T-cell (primary cell): ENCODE data around the gene DUOX1. TPM values are rescaled to one million over a fixed set of nuclear protein-coding genes. Genes with fewer than 3 reads are reported as not detected.

Experiments
- ATAC-seq, 4 experiments: fragments of 200-7000 bp in 3 of 4; fragments of 150-1000 bp in 1 of 4; cut with Tn5 transposase; replicated peaks in 1 of 4; 1 replicate in 3 of 4; 2 replicates in 1 of 4; pipeline ENCODE4 v1.10.0; 2021; ENCODE audit warnings: moderate library complexity in 3 of 4, mild to moderate bottlenecking in 2 of 4, moderate number of reproducible peaks in 1 of 4
- CTCF ChIA-PET, 2 donors: fragments of 300-600 bp; sonication (Branson Sonifier 250); formaldehyde crosslinking; loops; one replicate each; lab custom pipeline; 2022; ENCODE audit warnings: antibody characterized with exemption in 2 of 2; lab: Charles Lee
- POLR2A ChIA-PET, 2 donors: fragments of 300-600 bp; sonication (Branson Sonifier 250); formaldehyde crosslinking; loops; one replicate each; lab custom pipeline; 2022; ENCODE audit warnings: antibody characterized with exemption in 2 of 2; lab: Charles Lee
- DNase-seq, 35 experiments: peaks; one replicate each; pipeline versions ENCODE4 v3.0.0 to v3.0.0-alpha.2; 2013 to 2023
- H3K27ac ChIP-seq: one replicate; pipeline ENCODE4 v1.5.1; 2013; ENCODE audit warnings: low read length
- H3K27me3 ChIP-seq, 2 experiments: replicated peaks in 1 of 2; 1 replicate in 1 of 2; 2 replicates in 1 of 2; pipeline versions ENCODE4 v1.6.1 to v1.7.0; 2013; ENCODE audit warnings: low read length in 1 of 2, mixed read lengths in 1 of 2; ENCODE audit not compliant: control insufficient read depth in 2 of 2, insufficient read depth in 2 of 2; ENCODE audit errors: extremely low read depth in 1 of 2
- H3K36me3 ChIP-seq, 2 donors: 1 replicate in 1 of 2; 2 replicates in 1 of 2; pipeline versions ENCODE4 v1.6.1 to v1.7.0; 2013; ENCODE audit warnings: low read length in 1 of 2; ENCODE audit not compliant: control insufficient read depth in 2 of 2, insufficient read depth in 1 of 2; ENCODE audit errors: extremely low read depth in 1 of 2
- H3K4me1 ChIP-seq, 2 experiments: 1 replicate in 1 of 2; 2 replicates in 1 of 2; pipeline versions ENCODE4 v1.6.1 to v1.7.0; 2013; ENCODE audit warnings: low read length in 2 of 2, mixed read lengths in 1 of 2; ENCODE audit not compliant: insufficient read depth in 2 of 2, control insufficient read depth in 1 of 2; ENCODE audit errors: extremely low read depth in 1 of 2
- H3K4me3 ChIP-seq, 2 donors: 1 replicate in 1 of 2; 2 replicates in 1 of 2; pipeline versions ENCODE4 v1.5.1 to v1.7.0; 2013; ENCODE audit warnings: mild to moderate bottlenecking in 2 of 2, low read length in 1 of 2, moderate library complexity in 1 of 2; ENCODE audit not compliant: control insufficient read depth in 1 of 2; ENCODE audit errors: extremely low read depth in 1 of 2
- H3K9me3 ChIP-seq: 2 replicates; pipeline ENCODE4 v1.7.0; 2013
- H3K27ac Mint-ChIP-seq, 2 donors: one replicate each; pipeline ENCODE4 v1.8.0; 2020 to 2021; ENCODE audit warnings: mild to moderate bottlenecking in 2 of 2, mixed read lengths in 2 of 2
- H3K27me3 Mint-ChIP-seq, 2 donors: one replicate each; pipeline ENCODE4 v1.8.0; 2021 to 2022; ENCODE audit warnings: mixed read lengths in 2 of 2
- H3K36me3 Mint-ChIP-seq: one replicate; pipeline ENCODE4 v1.8.0; 2021; ENCODE audit warnings: mixed read lengths
- H3K4me1 Mint-ChIP-seq, 3 donors: one replicate each; pipeline ENCODE4 v1.8.0; 2020 to 2022; ENCODE audit warnings: mixed read lengths in 3 of 3, mild to moderate bottlenecking in 1 of 3
- H3K4me3 Mint-ChIP-seq, 3 donors: one replicate each; pipeline ENCODE4 v1.8.0; 2020 to 2022; ENCODE audit warnings: mild to moderate bottlenecking in 3 of 3, mixed read lengths in 3 of 3, moderate library complexity in 3 of 3
- H3K9me3 Mint-ChIP-seq, 3 donors: one replicate each; pipeline ENCODE4 v1.8.0; 2020 to 2022; ENCODE audit warnings: mixed read lengths in 3 of 3
- WGBS: methylation state at CpG from one replicate; pipeline ENCODE4 v1.1.5; 2013; ENCODE audit warnings: missing lambda C conversion rate; ENCODE audit not compliant: insufficient coverage; 5-methylcytosine and 5-hydroxymethylcytosine counted together
- total RNA-seq, 35 experiments: library from RNA in 6 of 35; stranded (reverse) in 6 of 35; fragments of 120-200 nt in 1 of 35; gene quantifications; one replicate each; pipeline versions ENCODE4 v1.2.1 to v1.2.4 and lab custom pipeline; 2013 to 2026

DUOX1 gene
- total RNA-seq, 5 donors from 2014 or later (not counting 1 experiment from before 2014, with no cell fraction given) = 0.21 to 0.67 (median 0.34) TPM; not detected in 1

GRCh38 chr15:45148076-45149059, 18.6 kb downstream of the DUOX1 start:
- no peak overlapping the region for H3K27ac Mint-ChIP-seq
- H3K9me3 Mint-ChIP-seq = no peaks in the 10 kb centered on the region
- ATAC-seq (no peak), DNase-seq (no peak)
- WGBS = 98% methylated on average over 8 of the region's 12 CpGs
- CTCF ChIA-PET = interaction anchor here in 1 of 2 donors (0.7 kb wide), 1 partner anchor 22 kb away, joined by 5 read pairs; no protein-coding TSS in a partner anchor
- no peaks in the 10 kb centered on the region for H3K4me1 Mint-ChIP-seq
- Histone ChIP-seq H3K27ac (no peak overlapping the region), H3K27me3 (no peaks in the 10 kb centered on the region), H3K36me3 (peaks cover 0 to 4% of the 10 kb centered on the region in 2 donors), H3K9me3 (no peaks in the 10 kb centered on the region), H3K4me1 (no peaks in the 10 kb centered on the region), H3K4me3 (no peak overlapping the region)
- POLR2A ChIA-PET = no interaction called here
- H3K36me3 Mint-ChIP-seq = peaks cover 11% of the 10 kb centered on the region
- no peaks in the 10 kb centered on the region for H3K27me3 Mint-ChIP-seq
- no peak overlapping the region for H3K4me3 Mint-ChIP-seq

- no peaks in the 10 kb centered on the region for H3K4me1 ChIP-seq
- Mint-ChIP-seq H3K36me3 (peaks cover 11% of the 10 kb centered on the region), H3K9me3 (no peaks in the 10 kb centered on the region), H3K27me3 (no peaks in the 10 kb centered on the region), H3K4me3 (no peak overlapping the region), H3K4me1 (no peaks in the 10 kb centered on the region), H3K27ac (no peak overlapping the region)
- no peak overlapping the region for H3K4me3 ChIP-seq
- CTCF ChIA-PET = interaction anchor here in 1 of 2 donors (0.7 to 0.9 kb wide), 2 partner anchors 12 to 22 kb away, joined by 3 to 5 read pairs; no protein-coding TSS in a partner anchor
- peaks cover 0 to 4% of the 10 kb centered on the region in 2 donors for H3K36me3 ChIP-seq
- no CpG with 5 or more reads among the region's 1 CpG for WGBS
- no peaks in the 10 kb centered on the region for H3K9me3 ChIP-seq
- H3K27me3 ChIP-seq = no peaks in the 10 kb centered on the region
- DNase-seq = no peak
- H3K27ac ChIP-seq = no peak overlapping the region
- ATAC-seq = no peak
- POLR2A ChIA-PET = no interaction called here
Observed at GRCh38 chr15:45149060-45149459, 19.3 kb downstream of the DUOX1 start.

GRCh38 chr15:45150481-45150880, 20.7 kb downstream of the DUOX1 start:
- no peak overlapping the region for H3K27ac Mint-ChIP-seq
- no peaks in the 10 kb centered on the region for H3K4me1 Mint-ChIP-seq
- Histone ChIP-seq H3K27ac (no peak overlapping the region), H3K36me3 (peaks cover 0 to 4% of the 10 kb centered on the region in 2 donors), H3K9me3 (no peaks in the 10 kb centered on the region), H3K4me1 (no peaks in the 10 kb centered on the region), H3K27me3 (no peaks in the 10 kb centered on the region), H3K4me3 (no peak overlapping the region)
- CTCF ChIA-PET = interaction anchor here (0.5 to 1.0 kb wide), 2 partner anchors 26 to 335 kb away, joined by 3 read pairs; no protein-coding TSS in a partner anchor
- POLR2A ChIA-PET = no interaction called here
- DNase-seq (no peak), ATAC-seq (no peak)
- no peaks in the 10 kb centered on the region for H3K27me3 Mint-ChIP-seq
- WGBS = 90% methylated on average over 2 of the region's 6 CpGs
- peaks cover 11% of the 10 kb centered on the region for H3K36me3 Mint-ChIP-seq
- no peak overlapping the region for H3K4me3 Mint-ChIP-seq
- no peaks in the 10 kb centered on the region for H3K9me3 Mint-ChIP-seq

GRCh38 chr15:45150997-45151396, 21.2 kb downstream of the DUOX1 start:
- H3K27ac ChIP-seq = no peak overlapping the region
- Mint-ChIP-seq H3K27me3 (no peaks in the 10 kb centered on the region), H3K36me3 (peaks cover 11% of the 10 kb centered on the region), H3K4me3 (no peak overlapping the region), H3K4me1 (peaks cover 0 to 3% (median 0%) of the 10 kb centered on the region in 3 donors), H3K27ac (no peak overlapping the region), H3K9me3 (no peaks in the 10 kb centered on the region)
- H3K9me3 ChIP-seq = no peaks in the 10 kb centered on the region
- POLR2A ChIA-PET = no interaction called here
- DNase-seq = no peak
- H3K36me3 ChIP-seq = peaks cover 0 to 4% of the 10 kb centered on the region in 2 donors
- H3K4me3 ChIP-seq = no peak overlapping the region
- 100% methylated on average over 4 of the region's 6 CpGs for WGBS
- no peaks in the 10 kb centered on the region for H3K27me3 ChIP-seq
- H3K4me1 ChIP-seq = no peaks in the 10 kb centered on the region
- no peak for ATAC-seq
- CTCF ChIA-PET = no interaction called here

GRCh38 chr15:45151998-45152828, 22.4 kb downstream of the DUOX1 start:
- Mint-ChIP-seq H3K9me3 (no peaks in the 10 kb centered on the region), H3K27me3 (no peaks in the 10 kb centered on the region), H3K4me1 (peaks cover 0 to 3% (median 0%) of the 10 kb centered on the region in 3 donors), H3K27ac (no peak overlapping the region), H3K36me3 (peaks cover 11% of the 10 kb centered on the region), H3K4me3 (no peak overlapping the region)
- no peak for ATAC-seq
- ChIA-PET CTCF (no interaction called here), POLR2A (no interaction called here)
- Histone ChIP-seq H3K36me3 (peaks cover 0 to 4% of the 10 kb centered on the region in 2 donors), H3K27ac (no peak overlapping the region), H3K4me1 (no peaks in the 10 kb centered on the region), H3K4me3 (no peak overlapping the region), H3K27me3 (no peaks in the 10 kb centered on the region), H3K9me3 (no peaks in the 10 kb centered on the region)
- DNase-seq = no peak
- 98% methylated on average over 31 of the region's 36 CpGs for WGBS

- H3K9me3 ChIP-seq = no peaks in the 10 kb centered on the region
- no peak overlapping the region for H3K4me3 ChIP-seq
- WGBS = 100% methylated on average over 3 of the region's 8 CpGs
- H3K4me1 ChIP-seq = no peaks in the 10 kb centered on the region
- H3K4me3 Mint-ChIP-seq = no peak overlapping the region
- DNase-seq = no peak
- ChIA-PET POLR2A (no interaction called here), CTCF (interaction anchor here (0.6 to 1.3 kb wide), 2 partner anchors 38 to 43 kb away, joined by 3 to 4 read pairs; no protein-coding TSS in a partner anchor)
- no peaks in the 10 kb centered on the region for H3K27me3 Mint-ChIP-seq
- no peak for ATAC-seq
- no peaks in the 10 kb centered on the region for H3K9me3 Mint-ChIP-seq
- H3K36me3 ChIP-seq = peaks cover 0 to 4% of the 10 kb centered on the region in 2 donors
- H3K27ac ChIP-seq = no peak overlapping the region
- H3K27me3 ChIP-seq = no peaks in the 10 kb centered on the region
- H3K27ac Mint-ChIP-seq = no peak overlapping the region
- H3K4me1 Mint-ChIP-seq = peaks cover 3 to 8% (median 5%) of the 10 kb centered on the region in 3 donors
- H3K36me3 Mint-ChIP-seq = peaks cover 20% of the 10 kb centered on the region
Observed at GRCh38 chr15:45155739-45156138, 25.9 kb downstream of the DUOX1 start.
